NCI-H1105 treated with DMSO at 0.1 percent for 48 hours (cell line): ENCODE data around the gene FOXD4L6.
"Not testable (repeated sequence)": the region's sequence is repeated elsewhere in the genome, so short reads cannot be mapped to it uniquely, and the experiment has no call there.

Experiments used
- DNase-seq: peaks from one replicate; lab custom pipeline; 2025; lab: John Stamatoyannopoulos, UW

FOXD4L6 gene

GRCh38 chr9:41128581-41128980 is at the start of gene FOXD4L6:
Gene FOXD4L6, minus strand, starts transcription at chr9:41128681. Its CDS starts 298 bp downstream, at chr9:41128383.
- not testable (repeated sequence) for DNase-seq

DNA sequence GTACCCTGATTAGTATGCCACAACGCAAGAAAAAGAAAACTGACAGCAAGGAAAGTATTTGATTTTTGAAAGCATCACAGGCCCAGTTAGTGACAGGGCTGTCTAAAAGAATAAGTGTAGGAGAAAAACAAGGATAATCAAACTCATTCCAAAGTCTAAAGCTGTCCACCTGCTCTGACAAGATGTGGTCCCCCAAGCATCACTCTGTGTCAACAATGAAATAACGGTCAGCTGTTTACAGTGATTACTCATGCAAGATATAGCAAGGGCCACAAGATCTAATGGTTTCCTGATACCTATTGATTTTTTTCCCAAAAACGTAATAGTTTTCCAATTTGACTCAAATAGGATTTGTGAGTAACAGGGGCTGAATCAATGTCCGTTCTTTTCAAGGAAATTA is 46.5 kb upstream of the FOXD4L6 start:
- DNase-seq, result not testable (repeated sequence)

DNA sequence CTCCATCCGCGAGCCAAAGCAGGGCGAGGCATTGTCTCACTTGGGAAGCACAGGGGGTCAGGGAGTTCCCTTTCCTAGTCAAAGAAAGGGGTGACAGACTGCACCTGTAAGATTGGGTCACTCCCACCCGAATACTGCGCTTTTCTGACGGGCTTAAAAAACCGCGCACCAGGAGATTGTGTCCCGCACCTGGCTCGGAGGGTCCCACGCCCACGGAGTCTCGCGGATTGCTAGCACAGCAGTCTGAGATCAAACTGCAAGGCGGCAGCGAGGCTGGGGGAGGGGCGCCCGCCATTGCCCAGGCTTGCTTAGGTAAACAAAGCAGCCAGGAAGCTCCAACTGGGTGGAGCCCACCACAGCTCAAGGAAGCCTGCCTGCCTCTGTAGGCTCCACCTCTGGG is 21.6 kb upstream of the FOXD4L6 start:
- DNase-seq, result not testable (repeated sequence)

DNA sequence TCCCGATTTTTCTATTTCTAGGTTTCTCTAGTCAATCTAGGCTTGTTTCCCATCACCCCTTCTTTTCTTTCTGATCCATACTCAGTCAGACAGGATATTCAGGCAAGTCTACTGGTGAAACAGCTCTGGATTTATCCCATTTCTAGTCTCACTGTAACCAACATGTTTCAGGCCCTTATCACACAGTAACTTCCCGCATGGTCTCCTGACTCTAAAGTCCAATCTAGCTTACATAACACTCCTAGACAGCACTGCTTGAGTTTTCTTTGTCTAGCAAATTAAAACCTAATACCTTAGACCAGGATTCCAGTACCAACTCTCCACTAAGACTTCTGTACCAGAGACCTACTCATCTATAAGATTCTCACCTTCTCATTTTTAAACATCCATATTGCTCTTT is 13.4 kb upstream of the FOXD4L6 start:
- not testable (repeated sequence) for DNase-seq

GRCh38 chr9:41126746-41127446 is 1.6 kb downstream of the FOXD4L6 start:
- DNase-seq, result not testable (repeated sequence)

DNA sequence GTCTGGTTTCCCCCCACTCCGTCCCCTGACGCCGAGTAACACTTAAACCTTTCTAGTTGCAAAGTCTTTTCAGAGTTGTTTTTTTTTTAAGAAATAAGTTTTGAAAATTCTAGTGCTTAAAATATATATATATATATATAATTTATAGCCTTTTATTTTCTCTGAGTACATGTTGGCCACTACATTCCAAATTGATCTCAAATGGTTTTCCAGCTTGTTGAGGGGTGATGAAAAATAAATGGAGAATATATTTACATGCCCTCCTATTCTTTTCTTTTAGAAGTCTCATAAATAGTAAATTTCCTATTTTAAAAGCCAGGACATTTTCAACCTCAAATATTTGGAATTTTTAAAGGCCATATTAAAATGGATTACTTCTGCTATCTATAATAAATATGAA is 2.5 kb downstream of the FOXD4L6 start:
- not testable (repeated sequence) for DNase-seq

DNA sequence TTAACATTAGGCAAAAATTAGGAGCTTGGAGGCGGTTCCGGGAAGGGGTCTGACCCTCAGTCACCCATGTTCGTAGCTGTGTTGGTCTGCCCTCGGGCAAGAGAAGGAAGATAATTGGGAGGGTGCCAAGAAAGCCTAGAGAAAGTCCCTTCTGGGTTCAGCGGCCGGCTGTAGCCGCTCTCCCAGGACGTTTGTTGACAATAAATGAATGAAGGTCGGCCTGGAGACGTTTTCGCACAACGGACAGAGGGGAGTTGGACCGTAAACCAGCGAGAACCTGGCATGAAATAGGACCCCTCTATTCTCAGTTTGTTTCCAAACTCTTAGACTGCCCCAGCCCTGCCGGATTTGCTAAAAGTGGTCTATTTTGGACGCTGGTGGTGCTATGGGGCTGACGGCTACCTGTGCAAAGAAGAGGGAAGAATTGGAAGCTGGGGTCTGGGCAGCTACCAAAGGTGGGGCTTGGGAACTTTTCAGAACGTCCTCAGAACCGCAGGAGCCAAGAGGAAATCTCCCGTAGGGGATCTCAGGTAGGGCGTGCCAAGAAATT is 3.3 kb downstream of the FOXD4L6 start:
- not testable (repeated sequence) for DNase-seq

DNA sequence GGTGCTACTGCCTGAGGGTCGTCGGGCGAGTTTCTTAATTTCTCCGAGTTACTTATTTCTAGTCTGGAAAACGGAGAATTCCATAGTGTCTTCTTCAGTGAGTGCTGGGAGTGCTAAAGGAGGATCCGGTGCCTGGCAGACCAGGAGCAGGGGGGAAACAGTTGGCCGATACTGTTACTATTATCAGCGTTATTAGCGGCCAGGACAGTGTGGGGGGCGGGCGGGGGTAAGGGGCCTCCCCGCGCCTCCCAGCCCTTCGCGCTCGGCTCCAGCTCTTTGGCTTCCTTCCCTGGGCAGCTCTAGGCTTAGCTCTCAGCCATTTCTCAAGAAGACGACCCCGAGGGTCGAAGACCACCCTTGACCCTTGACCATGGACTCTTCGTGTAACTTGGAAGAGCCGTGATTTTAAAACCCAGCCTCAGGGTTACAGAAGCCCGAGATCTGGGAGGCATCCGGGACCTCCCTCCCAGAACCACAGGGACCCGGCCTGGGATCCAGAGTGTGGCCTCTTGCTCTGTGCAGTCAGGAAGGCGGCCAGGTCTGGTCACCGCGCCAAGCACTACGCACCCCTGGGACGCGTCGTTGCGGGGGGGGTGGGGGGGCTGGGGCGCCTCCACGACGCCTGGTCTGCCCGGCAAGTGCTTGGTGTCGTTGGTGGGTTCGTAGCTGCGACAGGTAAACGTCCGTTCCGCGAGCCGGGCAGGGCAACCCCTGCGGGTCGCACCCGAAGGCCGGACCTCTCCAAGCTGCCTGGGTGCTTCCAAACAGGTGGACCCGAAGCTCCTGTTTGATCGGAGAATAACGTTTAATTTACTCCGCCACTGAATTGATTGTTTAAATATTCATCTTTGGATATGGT is 4.0 kb downstream of the FOXD4L6 start:
- not testable (repeated sequence) for DNase-seq

- DNase-seq, result not testable (repeated sequence)
Measured at GRCh38 chr9:41123812-41124211, 4.7 kb downstream of the FOXD4L6 start.

DNA sequence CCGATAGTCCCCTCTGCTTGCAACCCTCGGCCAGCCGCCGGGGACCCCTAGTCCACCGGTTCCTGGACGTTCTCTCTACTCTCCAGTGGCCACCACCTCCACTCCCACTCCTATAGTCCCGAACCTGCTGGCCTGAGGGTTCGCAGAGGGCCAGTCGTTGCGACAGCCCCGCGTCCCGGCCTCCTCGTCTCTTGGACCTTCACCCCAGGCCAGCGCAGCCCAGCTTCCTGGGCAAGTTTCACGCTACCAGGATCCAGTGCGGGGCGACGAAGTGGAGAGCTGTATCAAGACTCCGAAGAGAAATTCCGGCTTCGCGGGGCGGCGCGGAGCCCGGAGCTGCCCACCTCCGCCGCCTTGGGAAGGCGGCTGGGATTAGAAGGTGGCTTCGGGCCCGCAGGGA is 5.1 kb downstream of the FOXD4L6 start:
- DNase-seq, result not testable (repeated sequence)

DNA sequence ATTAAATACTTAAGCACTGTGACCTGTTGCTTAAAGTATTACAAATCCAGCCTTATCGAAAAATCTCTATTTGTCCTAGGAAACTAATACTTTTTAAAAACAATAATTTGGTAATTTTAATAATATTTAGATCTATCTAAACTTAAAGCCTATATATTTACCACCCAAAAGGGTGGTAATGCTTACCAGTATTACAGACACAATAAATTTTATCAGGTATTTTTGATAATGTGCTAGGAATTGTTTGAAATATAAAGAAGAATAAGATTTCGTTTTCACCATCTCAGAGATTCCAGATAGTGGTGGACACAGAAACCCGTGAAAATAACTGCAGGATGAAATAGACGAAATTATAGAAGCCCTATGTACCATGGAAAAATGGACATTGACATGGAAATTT is 7.8 kb downstream of the FOXD4L6 start:
- not testable (repeated sequence) for DNase-seq

GRCh38 chr9:41119719-41120118 is 8.8 kb downstream of the FOXD4L6 start:
- not testable (repeated sequence) for DNase-seq

DNA sequence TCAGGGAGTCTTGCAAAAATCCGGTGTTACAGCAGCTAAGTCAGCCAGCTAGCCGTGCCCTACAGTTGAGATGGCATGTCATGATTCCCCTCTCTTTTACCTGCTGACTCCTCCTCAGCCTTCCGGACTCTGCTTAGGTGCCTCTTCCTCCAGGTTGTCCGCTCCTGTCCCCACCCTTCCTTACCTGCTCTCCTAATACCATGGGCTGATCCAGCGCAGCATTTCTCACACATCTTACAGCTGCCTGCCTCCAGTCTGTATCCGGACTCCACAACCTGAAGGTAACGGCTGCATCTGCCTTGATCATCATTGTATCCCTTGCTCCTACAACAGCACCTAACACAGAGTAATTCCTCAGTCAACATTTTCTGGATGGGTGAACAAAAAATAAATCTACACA is 9.2 kb downstream of the FOXD4L6 start:
- not testable (repeated sequence) for DNase-seq

DNA sequence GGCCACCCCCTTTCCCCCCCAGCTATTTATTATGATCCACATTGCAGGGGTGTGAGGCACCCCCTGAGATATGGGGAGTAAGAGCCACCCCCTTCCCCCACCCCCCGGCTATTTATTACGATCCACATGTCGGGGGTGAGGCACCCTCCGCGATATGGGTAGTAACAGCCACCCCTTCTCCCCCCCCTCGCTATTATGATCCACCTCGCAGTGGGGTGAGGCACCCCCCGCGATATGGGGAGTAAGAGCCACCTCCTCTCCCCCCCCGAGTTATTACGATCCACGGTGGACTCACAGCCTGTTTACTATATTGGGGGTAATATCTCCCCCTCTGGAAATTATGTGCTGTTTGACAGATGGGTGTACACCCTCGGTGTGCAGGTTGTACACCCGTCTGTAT is 15.1 kb downstream of the FOXD4L6 start:
- not testable (repeated sequence) for DNase-seq

DNA sequence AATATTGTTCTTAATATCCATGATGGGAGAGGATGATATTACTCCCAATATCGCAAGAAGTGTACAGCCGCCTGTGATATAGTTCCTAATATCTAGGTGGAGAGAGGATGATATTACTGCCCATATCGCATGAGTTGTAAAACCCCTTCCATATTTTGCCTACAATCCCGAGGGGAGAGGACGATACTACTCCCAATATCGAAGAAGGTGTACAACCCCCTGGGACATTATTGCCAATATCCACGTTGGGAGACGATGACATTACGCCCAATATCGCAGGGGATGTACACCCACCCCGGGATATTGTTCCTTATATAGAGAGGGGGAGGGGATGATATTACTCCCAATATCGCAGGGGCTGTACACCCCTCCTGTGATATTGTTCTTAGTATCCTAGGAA is 17.1 kb downstream of the FOXD4L6 start:
- DNase-seq, result not testable (repeated sequence)

GRCh38 chr9:41110913-41111312 is 17.6 kb downstream of the FOXD4L6 start:
- not testable (repeated sequence) for DNase-seq

GRCh38 chr9:41109253-41109652 is 19.2 kb downstream of the FOXD4L6 start:
- not testable (repeated sequence) for DNase-seq

GRCh38 chr9:41108816-41109215 is 19.7 kb downstream of the FOXD4L6 start:
- DNase-seq, result not testable (repeated sequence)

DNA sequence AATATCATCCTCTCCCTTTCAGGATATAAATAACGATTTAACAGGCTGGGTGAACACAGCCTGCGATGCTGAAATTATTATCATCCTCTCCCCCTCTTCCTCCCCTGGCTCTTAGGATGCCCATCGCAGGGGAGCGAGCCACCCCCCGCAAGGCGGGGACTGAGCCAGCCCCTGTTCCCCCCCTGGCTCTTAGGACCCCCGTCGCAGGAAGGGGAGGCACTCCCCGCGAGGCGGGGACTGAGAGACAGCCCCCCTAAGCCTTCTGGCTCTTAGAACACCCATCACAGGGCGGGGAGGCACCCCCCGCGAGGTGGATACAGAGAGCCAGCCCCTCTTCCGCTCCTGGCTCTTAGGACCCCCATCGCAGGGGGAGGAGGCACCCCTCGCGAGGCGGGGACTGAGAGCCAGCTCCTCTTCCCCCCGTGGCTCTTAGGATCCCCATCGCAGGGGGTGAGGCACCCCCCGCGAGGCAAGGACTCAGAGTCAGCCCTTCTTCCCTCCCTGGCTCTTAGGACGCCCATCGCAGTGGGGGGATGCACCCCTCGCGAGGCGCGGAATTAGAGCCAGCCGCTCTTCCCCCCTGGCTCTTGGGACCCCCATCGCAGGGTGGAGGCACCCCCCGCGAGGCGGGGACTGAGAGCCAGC is 21.9 kb downstream of the FOXD4L6 start:
- not testable (repeated sequence) for DNase-seq

- DNase-seq, result not testable (repeated sequence)
Measured at GRCh38 chr9:41105557-41106253, 22.8 kb downstream of the FOXD4L6 start.

DNA sequence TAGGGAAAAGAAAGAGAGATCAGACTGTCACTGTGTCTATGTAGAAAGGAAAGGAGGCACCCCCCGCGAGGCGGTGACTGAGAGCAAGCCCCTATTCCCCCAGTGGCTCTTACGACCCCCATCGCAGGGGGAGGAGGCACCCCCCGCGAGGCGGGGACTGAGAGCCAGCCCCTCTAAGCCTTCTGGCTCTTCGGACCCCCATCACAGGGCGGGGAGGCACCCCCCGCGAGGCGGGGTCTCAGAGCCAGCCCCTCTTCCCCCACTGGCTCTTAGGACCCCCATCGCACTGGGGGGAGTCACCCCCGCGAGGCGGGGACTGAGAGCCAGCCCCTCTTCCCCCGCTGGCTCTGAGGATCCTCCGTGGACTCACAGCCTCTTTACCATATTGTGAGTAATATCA is 23.9 kb downstream of the FOXD4L6 start:
- not testable (repeated sequence) for DNase-seq
